HepG2 (cell line): ENCODE data around the gene DENND5A. TPM values are rescaled to one million over a fixed set of nuclear protein-coding genes. Genes with fewer than 3 reads are reported as not detected.
A peak's percentile ranks its signal among the peaks of the same experiment; 100 is the strongest.

ENCODE experiments used
- ARNT2 ChIP-seq: sonication (generic); formaldehyde crosslinking; IDR thresholded peaks from 2 replicates; pipeline ENCODE4 v1.8.0; 2022; ENCODE audit warnings: mild to moderate bottlenecking, low read depth, missing genetic modification reagents, moderate library complexity
- ATF7-NPFF ChIP-seq: sonication (generic); formaldehyde crosslinking; IDR thresholded peaks from 2 replicates; pipeline ENCODE4 v1.8.1; 2023; ENCODE audit warnings: mild to moderate bottlenecking, low read depth, missing genetic modification reagents, moderate library complexity
- CAMTA2 ChIP-seq: sonication (generic); formaldehyde crosslinking; IDR thresholded peaks from 2 replicates; pipeline ENCODE4 v1.4.0; 2020; ENCODE audit warnings: mild to moderate bottlenecking, missing genetic modification reagents, borderline replicate concordance
- CREBL2 ChIP-seq: sonication (generic); formaldehyde crosslinking; IDR thresholded peaks from 2 replicates; pipeline ENCODE4 v1.8.1; 2023; ENCODE audit warnings: missing genetic modification reagents, mild to moderate bottlenecking, borderline replicate concordance
- HMG20B ChIP-seq: conservative IDR thresholded peaks from 2 replicates; pipeline ENCODE4 v1.6.1; 2016; ENCODE audit warnings: missing genetic modification reagents, missing compliant biosample characterization
- KDM2A ChIP-seq: sonication (generic); formaldehyde crosslinking; IDR thresholded peaks from 2 replicates; pipeline ENCODE4 v1.4.0; 2020; ENCODE audit warnings: low read depth, missing genetic modification reagents, borderline replicate concordance
- KDM4B ChIP-seq: sonication (generic); formaldehyde crosslinking; IDR thresholded peaks from 2 replicates; pipeline ENCODE4 v1.4.0; 2020; ENCODE audit warnings: missing genetic modification reagents
- LCORL ChIP-seq, 2 experiments: fragments of 450-650 bp in 1 of 2; sonication (generic) in 1 of 2; formaldehyde crosslinking in 1 of 2; IDR thresholded peaks; 2 replicates each; pipeline versions ENCODE4 v1.5.0 to v1.6.1; 2017 to 2020; ENCODE audit warnings: antibody characterized with exemption in 1 of 2, missing genetic modification reagents in 1 of 2
- POLR2G ChIP-seq: fragments of 200-400 bp; formaldehyde crosslinking; IDR thresholded peaks from 2 replicates; pipeline ENCODE4 v1.6.1; 2018; ENCODE audit warnings: mild to moderate bottlenecking, low read depth, low read length, moderate library complexity
- SKI ChIP-seq: fragments of 450-650 bp; IDR thresholded peaks from one replicate; pipeline ENCODE4 v1.6.1; 2018; ENCODE audit warnings: mild to moderate bottlenecking; ENCODE audit not compliant: partially characterized antibody
- SMARCE1 ChIP-seq: fragments of 450-650 bp; IDR thresholded peaks from 2 replicates; pipeline ENCODE4 v1.6.1; 2017; ENCODE audit warnings: borderline replicate concordance
- SNAI1 ChIP-seq: sonication (generic); formaldehyde crosslinking; IDR thresholded peaks from 2 replicates; pipeline ENCODE4 v1.5.0; 2020; ENCODE audit warnings: mild to moderate bottlenecking, missing genetic modification reagents, borderline replicate concordance
- ZNF510 ChIP-seq: sonication (generic); formaldehyde crosslinking; IDR thresholded peaks from 2 replicates; pipeline ENCODE4 v1.4.0; 2020; ENCODE audit warnings: low read depth, mild to moderate bottlenecking, missing genetic modification reagents
- ZNF644 ChIP-seq: IDR thresholded peaks from 2 replicates; pipeline ENCODE4 v1.6.1; 2016; ENCODE audit warnings: low read depth
- ZNF687 ChIP-seq: sonication (generic); formaldehyde crosslinking; IDR thresholded peaks from 2 replicates; pipeline ENCODE4 v1.5.1; 2020; ENCODE audit warnings: mild to moderate bottlenecking, missing genetic modification reagents, moderate library complexity
- ZNF713 ChIP-seq: sonication (generic); formaldehyde crosslinking; IDR thresholded peaks from 2 replicates; pipeline ENCODE4 v1.4.0; 2020; ENCODE audit warnings: mild to moderate bottlenecking, missing genetic modification reagents
- ZNF746 ChIP-seq: sonication (generic); formaldehyde crosslinking; IDR thresholded peaks from 2 replicates; pipeline ENCODE4 v1.8.0; 2022; ENCODE audit warnings: mild to moderate bottlenecking, missing genetic modification reagents
- ZNF768 ChIP-seq: sonication (generic); formaldehyde crosslinking; IDR thresholded peaks from 2 replicates; pipeline ENCODE4 v1.4.0; 2020; ENCODE audit warnings: missing genetic modification reagents
- polyA plus RNA-seq, 8 experiments: library from polyadenylated mRNA; depleted of rRNA in 3 of 8; stranded (reverse) in 7 of 8; unstranded in 1 of 8; fragments of >200 nt; fragmentation: Illumina TruSeq in 4 of 8; extraction: Trizol in 4 of 8; gene quantifications; 2 replicates each; pipeline versions ENCODE4 v1.2.1 to v1.2.3, GENCODE V29; 2011 to 2016; ENCODE audit warnings: low read depth in 4 of 8, missing spikeins in 1 of 8, mixed read lengths in 1 of 8; ENCODE audit not compliant: insufficient read depth in 1 of 8
- total RNA-seq, 5 experiments: library from RNA; depleted of rRNA; stranded (reverse); fragments of >200 nt; fragmentation: Illumina TruSeq; extraction: Trizol; gene quantifications; 2 replicates each; pipeline ENCODE4 v1.2.3, GENCODE V29; 2016; ENCODE audit warnings: low read depth in 1 of 5
- TF ChIP-seq, protein P1 (sequence below): sonication (generic); formaldehyde crosslinking; IDR thresholded peaks from 2 replicates; pipeline ENCODE4 v1.8.0; 2022; ENCODE audit warnings: mild to moderate bottlenecking, missing genetic modification reagents, moderate library complexity
- TF ChIP-seq, protein P2 (sequence below): sonication (generic); formaldehyde crosslinking; IDR thresholded peaks from 2 replicates; pipeline ENCODE4 v1.8.1; 2023; ENCODE audit warnings: mild to moderate bottlenecking, moderate library complexity, missing genetic modification reagents
- TF ChIP-seq, protein P3 (sequence below): sonication (generic); formaldehyde crosslinking; IDR thresholded peaks from 2 replicates; pipeline ENCODE4 v1.4.0; 2020; ENCODE audit warnings: missing genetic modification reagents

Gene DENND5A
- total and polyA plus RNA-seq, 2 of the 13 experiments (the other 11 are each of a cell fraction or from before 2014, with no cell fraction given) = 63.3 to 145 TPM

DNA sequence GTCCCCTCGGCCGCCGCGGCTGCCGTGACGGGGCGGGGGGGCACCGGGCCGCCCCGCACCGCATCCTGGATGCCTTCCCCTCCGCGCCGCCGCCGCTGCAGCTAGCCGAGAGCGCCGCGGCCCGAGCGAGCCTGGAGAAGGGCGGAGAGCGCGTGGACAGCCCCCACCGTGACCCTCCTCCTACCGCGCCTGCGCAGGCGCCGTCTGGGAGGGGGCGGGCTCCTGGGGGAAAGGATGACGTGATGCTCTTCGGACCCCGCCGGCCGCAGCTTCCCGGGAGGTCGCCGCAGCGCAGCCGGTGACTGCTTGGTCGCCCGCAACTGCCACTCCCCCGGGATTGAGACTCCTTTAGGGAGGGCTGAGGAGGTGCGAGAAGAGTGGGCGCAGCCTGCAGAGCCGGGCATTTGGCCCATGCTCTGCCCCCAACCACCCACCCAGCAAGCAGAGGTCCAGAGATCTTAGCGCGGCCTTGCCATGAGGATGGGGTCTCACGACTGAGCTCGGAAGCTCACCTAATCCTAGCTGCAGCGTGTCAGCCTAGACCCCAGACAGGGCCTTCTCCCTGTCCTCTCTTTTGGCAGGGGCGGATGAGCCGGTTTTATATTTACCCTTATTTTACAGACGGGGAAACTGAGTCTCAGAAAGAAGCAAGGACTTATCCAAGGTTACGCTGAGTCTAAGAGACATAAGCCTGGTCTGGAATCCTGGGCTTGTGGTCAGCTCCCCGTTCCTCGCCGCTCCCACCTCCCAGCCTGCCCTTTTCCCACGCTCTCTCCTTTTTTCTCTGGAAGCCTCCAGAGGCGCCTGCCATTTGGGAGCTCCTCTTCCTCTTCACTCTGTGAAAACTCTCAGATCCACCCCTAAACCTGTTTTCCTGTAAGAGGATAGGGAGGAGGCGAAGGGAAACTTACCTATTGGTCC is at the start of gene DENND5A (continued):
- TF ChIP-seq ZNF687 = peak; percentile 85
- TF ChIP-seq ZNF644 = no peak
- peak; percentile 61 for TF ChIP-seq SKI
- no peak for TF ChIP-seq ZNF510 (CRISPR knock-in tag)
- TF ChIP-seq SNAI1 (CRISPR knock-in tag) = no peak
- TF ChIP-seq ZNF713 (CRISPR knock-in tag) = no peak
- no peak; the same call in 1 of the 2 replicates for TF ChIP-seq KDM4B (CRISPR knock-in tag)
- no peak for TF ChIP-seq HMG20B (CRISPR knock-in tag)
- peak; percentile 81 for TF ChIP-seq POLR2G
- TF ChIP-seq KDM2A (CRISPR knock-in tag) = peak; percentile 68
- TF ChIP-seq, protein P1, sequence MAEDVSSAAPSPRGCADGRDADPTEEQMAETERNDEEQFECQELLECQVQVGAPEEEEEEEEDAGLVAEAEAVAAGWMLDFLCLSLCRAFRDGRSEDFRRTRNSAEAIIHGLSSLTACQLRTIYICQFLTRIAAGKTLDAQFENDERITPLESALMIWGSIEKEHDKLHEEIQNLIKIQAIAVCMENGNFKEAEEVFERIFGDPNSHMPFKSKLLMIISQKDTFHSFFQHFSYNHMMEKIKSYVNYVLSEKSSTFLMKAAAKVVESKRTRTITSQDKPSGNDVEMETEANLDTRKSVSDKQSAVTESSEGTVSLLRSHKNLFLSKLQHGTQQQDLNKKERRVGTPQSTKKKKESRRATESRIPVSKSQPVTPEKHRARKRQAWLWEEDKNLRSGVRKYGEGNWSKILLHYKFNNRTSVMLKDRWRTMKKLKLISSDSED = no peak
- TF ChIP-seq, protein P2, sequence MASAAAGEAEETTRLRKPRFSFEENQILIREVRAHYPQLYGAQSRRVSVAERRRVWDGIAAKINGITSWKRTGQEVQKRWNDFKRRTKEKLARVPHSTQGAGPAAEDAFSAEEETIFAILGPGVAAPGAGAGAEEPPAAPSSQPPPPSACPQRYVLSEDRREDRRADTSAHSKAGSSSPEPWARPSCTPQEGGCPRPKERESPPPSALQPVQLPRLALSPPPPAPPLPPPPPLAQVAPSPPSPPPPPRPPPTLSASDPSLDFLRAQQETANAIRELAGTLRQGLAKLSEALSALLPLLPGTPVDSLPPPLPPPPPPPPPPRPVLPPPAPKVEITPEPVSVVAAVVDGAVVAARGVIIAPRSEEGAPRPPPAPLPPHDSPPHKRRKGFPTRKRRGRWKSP (CRISPR knock-in tag) = peak; percentile 43
- TF ChIP-seq ZNF768 (CRISPR knock-in tag) = no peak; the same call in 1 of the 2 replicates
- peak; percentile 47; the same call in 1 of the 2 replicates for TF ChIP-seq ARNT2 (CRISPR knock-in tag)
- no peak for TF ChIP-seq CAMTA2 (CRISPR knock-in tag)
- TF ChIP-seq LCORL (IDR thresholded peaks at IDR 0.05) = no peak
- peak; percentile 14; the same call in 1 of the 2 replicates for TF ChIP-seq LCORL (CRISPR knock-in tag; IDR thresholded peaks at IDR 0.05)
- TF ChIP-seq SMARCE1 = no peak
- TF ChIP-seq CREBL2 (CRISPR knock-in tag) = no peak; the same call in 1 of the 2 replicates
- TF ChIP-seq ZNF746 = no peak
- peak; percentile 25; the same call in 1 of the 2 replicates for TF ChIP-seq ATF7-NPFF (CRISPR knock-in tag)
- TF ChIP-seq, protein P3, sequence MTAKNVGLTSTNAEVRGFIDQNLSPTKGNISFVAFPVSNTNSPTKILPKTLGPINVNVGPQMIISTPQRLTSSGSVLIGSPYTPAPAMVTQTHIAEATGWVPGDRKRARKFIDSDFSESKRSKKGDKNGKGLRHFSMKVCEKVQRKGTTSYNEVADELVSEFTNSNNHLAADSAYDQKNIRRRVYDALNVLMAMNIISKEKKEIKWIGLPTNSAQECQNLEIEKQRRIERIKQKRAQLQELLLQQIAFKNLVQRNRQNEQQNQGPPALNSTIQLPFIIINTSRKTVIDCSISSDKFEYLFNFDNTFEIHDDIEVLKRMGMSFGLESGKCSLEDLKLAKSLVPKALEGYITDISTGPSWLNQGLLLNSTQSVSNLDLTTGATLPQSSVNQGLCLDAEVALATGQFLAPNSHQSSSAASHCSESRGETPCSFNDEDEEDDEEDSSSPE = peak; percentile 12
